Endothelial cell of umbilical vein (primary cell): ENCODE data around the gene CARNS1. TPM values are rescaled to one million over a fixed set of nuclear protein-coding genes. Genes with fewer than 3 reads are reported as not detected.

Source experiments
- BruUV-seq: library from RNA; stranded (reverse); fragments of 400-500 nt; replicated peaks from 2 replicates; lab custom pipeline; 2021; lab: Mats Ljungman, UMichigan
- CTCF ChIA-PET: fragments of 300-600, 350-600 bp; sonication (Branson Sonifier 250); formaldehyde crosslinking; loops from one replicate; lab custom pipeline; 2021; ENCODE audit warnings: antibody characterized with exemption, inconsistent platforms; lab: Charles Lee
- POLR2A ChIA-PET: fragments of 300-600, 350-600 bp; sonication (Branson Sonifier 250); formaldehyde crosslinking; loops from one replicate; lab custom pipeline; 2021; ENCODE audit warnings: antibody characterized with exemption, inconsistent platforms; lab: Charles Lee
- DNase-seq: peaks from one replicate; pipeline ENCODE4 v3.0.0-alpha.2; 2011; ENCODE audit warnings: low read depth, low spot score
- FAIRE-seq: peaks from 2 replicates; lab custom pipeline; 2011; peaks lifted over from hg19 to GRCh38; lab: Jason Lieb, UNC
- H2AFZ ChIP-seq: 2 replicates; pipeline ENCODE4 v1.6.0; 2012; ENCODE audit warnings: low read depth, low read length, control low read depth, inconsistent platforms
- H3K27ac ChIP-seq: 2 replicates; pipeline ENCODE4 v1.5.1; 2011; ENCODE audit warnings: low read depth, mild to moderate bottlenecking, control low read depth, low read length, moderate library complexity; ENCODE audit not compliant: insufficient read depth
- H3K27me3 ChIP-seq, 2 experiments: 2 replicates each; pipeline versions ENCODE4 v1.6.0 to v1.6.1; 2011; ENCODE audit warnings: low read length in 2 of 2, mixed read lengths in 1 of 2; ENCODE audit not compliant: control insufficient read depth in 2 of 2, insufficient read depth in 2 of 2
- H3K36me3 ChIP-seq, 2 experiments: 2 replicates in 1 of 2; 3 replicates in 1 of 2; pipeline ENCODE4 v1.5.1; 2011; ENCODE audit warnings: low read length in 2 of 2, mild to moderate bottlenecking in 1 of 2, moderate library complexity in 1 of 2; ENCODE audit not compliant: control insufficient read depth in 2 of 2, insufficient read depth in 2 of 2; ENCODE audit errors: extremely low read depth in 1 of 2
- H3K4me1 ChIP-seq: 3 replicates; pipeline ENCODE4 v1.5.1; 2011; ENCODE audit warnings: mild to moderate bottlenecking, low read length; ENCODE audit not compliant: control insufficient read depth, insufficient read depth; ENCODE audit errors: extremely low read depth
- H3K4me2 ChIP-seq: 2 replicates; pipeline ENCODE4 v1.6.1; 2011; ENCODE audit warnings: low read length, control low read depth, mixed read lengths; ENCODE audit not compliant: insufficient read depth
- H3K4me3 ChIP-seq, 3 experiments: fragments of 200-600 bp in 1 of 3; sonication (generic), shearing (Covaris generic) in 1 of 3; replicated peaks in 1 of 3; 2 replicates each; pipeline ENCODE4 v1.5.1; 2011 to 2016; ENCODE audit warnings: control low read depth in 3 of 3, low read length in 3 of 3, mild to moderate bottlenecking in 2 of 3, inconsistent platforms in 1 of 3, low read depth in 1 of 3, moderate library complexity in 1 of 3; ENCODE audit not compliant: insufficient read depth in 1 of 3
- H3K79me2 ChIP-seq: 2 replicates; pipeline ENCODE4 v1.6.0; 2012; ENCODE audit warnings: low read length, inconsistent platforms; ENCODE audit not compliant: control insufficient read depth, insufficient read depth
- H3K9ac ChIP-seq: replicated peaks from 2 replicates; pipeline ENCODE3; 2011; ENCODE audit warnings: low read length, control low read depth; ENCODE audit not compliant: insufficient read depth; ENCODE audit errors: extremely low read depth
- H3K9me1 ChIP-seq: replicated peaks from 3 replicates; pipeline ENCODE4 v1.6.0; 2011; ENCODE audit warnings: mild to moderate bottlenecking, low read length; ENCODE audit not compliant: control insufficient read depth, insufficient read depth; ENCODE audit errors: extremely low read depth
- H3K9me3 ChIP-seq: replicated peaks from 2 replicates; pipeline ENCODE4 v1.5.1; 2012; ENCODE audit warnings: low read length, inconsistent platforms; ENCODE audit not compliant: control insufficient read depth, insufficient read depth
- H4K20me1 ChIP-seq: replicated peaks from 2 replicates; pipeline ENCODE3; 2011; ENCODE audit warnings: mild to moderate bottlenecking, low read length; ENCODE audit not compliant: control insufficient read depth, insufficient read depth; ENCODE audit errors: extremely low read depth
- EZH2 ChIP-seq: IDR thresholded peaks from 2 replicates; pipeline ENCODE4 v1.6.1; 2012; ENCODE audit warnings: borderline replicate concordance, low read depth, mild to moderate bottlenecking, moderate library complexity, low read length, inconsistent platforms; ENCODE audit not compliant: severe bottlenecking
- FOS ChIP-seq: IDR thresholded peaks from 2 replicates; pipeline ENCODE4 v1.6.1; 2011; ENCODE audit warnings: mild to moderate bottlenecking, low read length, moderate library complexity, borderline replicate concordance; ENCODE audit not compliant: insufficient read depth
- GATA2 ChIP-seq: IDR thresholded peaks from 2 replicates; pipeline ENCODE4 v1.7.0; 2011; ENCODE audit warnings: low read depth, mild to moderate bottlenecking, moderate library complexity, mixed read lengths, low read length; ENCODE audit not compliant: insufficient read length, insufficient read depth
- JUN ChIP-seq: IDR thresholded peaks from 2 replicates; pipeline ENCODE4 v1.6.1; 2011; ENCODE audit warnings: borderline replicate concordance, low read depth; ENCODE audit not compliant: insufficient read length, insufficient read depth
- MYC ChIP-seq: IDR thresholded peaks from one replicate; pipeline ENCODE4 v1.6.1; 2011; ENCODE audit warnings: mild to moderate bottlenecking, low read depth, low read length
- POLR2A ChIP-seq: IDR thresholded peaks from 2 replicates; pipeline ENCODE4 v1.6.1; 2012; ENCODE audit warnings: low read depth, mild to moderate bottlenecking, control low read depth, low read length
- POLR2AphosphoS5 ChIP-seq: IDR thresholded peaks from 2 replicates; pipeline ENCODE4 v1.6.1; 2012; ENCODE audit warnings: low read depth, mild to moderate bottlenecking, control low read depth, low read length, moderate library complexity; ENCODE audit not compliant: insufficient read depth
- dilution Hi-C: fragments of 300-500 bp; cut with MboI; formaldehyde crosslinking; loops from one replicate; pipeline ENCODE4 v1.15.0; 2019; ENCODE audit warnings: low sequenced_read_pairs; ENCODE audit not compliant: extremely low pct_ligation_motif_present
- intact Hi-C: fragments of 100-400 bp; cut with micrococcal nuclease; formaldehyde crosslinking; loops from one replicate; pipeline ENCODE4 v1.10.0; 2022
- polyA plus RNA-seq, 4 experiments: library from polyadenylated mRNA; depleted of rRNA in 3 of 4; stranded (reverse) in 3 of 4; unstranded in 1 of 4; fragments of >200 nt; gene quantifications; 2 replicates each; pipeline versions ENCODE4 v1.2.1 to v1.2.3, GENCODE V29; 2011 to 2012; ENCODE audit warnings: missing spikeins in 1 of 4
- total RNA-seq: library from RNA; stranded (reverse); gene quantifications from 2 replicates; pipeline ENCODE4 v1.2.3, GENCODE V29; 2021
- TF ChIP-seq, protein P1 (sequence below): IDR thresholded peaks from 2 replicates; pipeline ENCODE4 v1.6.1; 2011; ENCODE audit not compliant: insufficient read depth, insufficient read length
- TF ChIP-seq, protein P2 (sequence below), 2 donors: IDR thresholded peaks; 1 replicate in 1 of 2; 2 replicates in 1 of 2; pipeline ENCODE4 v1.5.1; 2011; ENCODE audit warnings: low read length in 2 of 2, mild to moderate bottlenecking in 2 of 2, moderate library complexity in 2 of 2, control low read depth in 1 of 2, inconsistent platforms in 1 of 2, low read depth in 1 of 2; ENCODE audit not compliant: insufficient read depth in 1 of 2; ENCODE audit errors: extremely low read depth in 1 of 2

Gene CARNS1
- total and polyA plus RNA-seq, 2 donors (not counting 3 experiments of a cell fraction or from before 2014, with no cell fraction given) = 0.14 to 0.35 TPM

DNA sequence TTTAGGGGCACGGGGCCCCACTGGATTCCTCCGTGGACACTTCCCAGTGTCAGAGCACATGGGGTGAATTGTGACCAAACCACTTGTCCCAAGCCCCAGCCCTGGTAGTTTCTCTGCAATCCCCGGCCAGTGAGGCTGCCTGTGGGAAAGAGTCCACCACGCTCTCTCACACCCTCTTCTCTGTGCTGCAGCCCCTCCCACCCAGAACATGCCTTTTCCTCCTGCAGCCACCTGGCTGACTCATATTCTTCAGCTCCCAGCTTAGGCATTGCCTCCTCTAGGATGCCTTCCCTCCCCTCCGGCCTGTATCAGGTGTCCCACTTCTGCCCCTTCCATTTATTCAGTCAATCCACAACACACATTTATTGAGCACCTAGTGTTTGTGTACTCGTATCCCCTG, 7.4 kb downstream of the CARNS1 start:
- Histone ChIP-seq H3K36me3 (no peaks in the 10 kb centered on the region), H3K4me1 (peaks cover 4% of the 10 kb centered on the region), H3K27me3 (no peaks in the 10 kb centered on the region), H3K79me2 (no peaks in the 10 kb centered on the region), H3K27ac (no peak overlapping the region), H3K9me1 (no peaks in the 10 kb centered on the region), H3K9ac (no peak overlapping the region), H4K20me1 (no peaks in the 10 kb centered on the region), H3K4me2 (no peak overlapping the region), H3K9me3 (no peaks in the 10 kb centered on the region), H3K4me3 (no peak overlapping the region), H2AFZ (no peak overlapping the region)
- no TSS peak for BruUV-seq
- intact Hi-C loops = no loop called here
- dilution Hi-C loops = no loop called here
- DNase-seq = no peak
- TF ChIP-seq JUN = no peak
- no peak for TF ChIP-seq EZH2
- TF ChIP-seq FOS = no peak
- no peak for TF ChIP-seq GATA2
- ChIA-PET POLR2A (no interaction called here), CTCF (interaction anchor here (1.4 kb wide), 1 partner anchor 21 kb away, joined by 5 read pairs; the partner anchor contains the start of gene PPP1CA)
- no peak for FAIRE-seq

DNA sequence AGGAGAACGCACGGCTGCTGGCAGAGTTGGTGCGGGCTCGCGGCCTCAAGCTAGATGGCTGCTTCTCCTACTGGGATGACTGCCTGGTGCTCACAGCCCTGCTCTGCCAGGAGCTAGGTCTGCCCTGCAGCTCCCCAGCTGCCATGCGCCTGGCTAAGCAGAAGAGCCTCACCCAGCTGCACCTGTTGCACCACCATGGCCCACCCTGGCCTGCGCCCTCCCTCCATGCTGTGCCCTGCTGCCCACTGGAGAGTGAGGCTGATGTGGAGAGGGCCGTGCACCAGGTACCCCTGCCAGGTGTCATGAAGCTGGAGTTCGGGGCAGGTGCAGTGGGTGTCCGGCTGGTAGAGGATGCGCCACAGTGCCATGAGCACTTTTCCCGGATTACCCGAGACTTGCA, 8.0 kb downstream of the CARNS1 start:
- H3K79me2 ChIP-seq = no peaks in the 10 kb centered on the region
- no peak overlapping the region for H3K4me3 ChIP-seq
- H3K9ac ChIP-seq = no peak overlapping the region
- no peaks in the 10 kb centered on the region for H3K36me3 ChIP-seq
- H3K9me1 ChIP-seq = no peaks in the 10 kb centered on the region
- H3K27ac ChIP-seq = no peak overlapping the region
- H3K9me3 ChIP-seq = no peaks in the 10 kb centered on the region
- POLR2A ChIA-PET = no interaction called here
- H2AFZ ChIP-seq = no peak overlapping the region
- H3K27me3 ChIP-seq = no peaks in the 10 kb centered on the region
- H3K4me2 ChIP-seq = no peak overlapping the region
- dilution Hi-C loops = no loop called here
- CTCF ChIA-PET = interaction anchor here (1.4 kb wide), 1 partner anchor 22 kb away, joined by 5 read pairs; the partner anchor contains the start of gene PPP1CA
- TF ChIP-seq POLR2A (no peak), MYC (no peak), POLR2AphosphoS5 (no peak), FOS (no peak), JUN (no peak), EZH2 (no peak), GATA2 (no peak)
- TF ChIP-seq, protein P1, sequence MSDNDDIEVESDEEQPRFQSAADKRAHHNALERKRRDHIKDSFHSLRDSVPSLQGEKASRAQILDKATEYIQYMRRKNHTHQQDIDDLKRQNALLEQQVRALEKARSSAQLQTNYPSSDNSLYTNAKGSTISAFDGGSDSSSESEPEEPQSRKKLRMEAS = no peak
- TF ChIP-seq, protein P2, sequence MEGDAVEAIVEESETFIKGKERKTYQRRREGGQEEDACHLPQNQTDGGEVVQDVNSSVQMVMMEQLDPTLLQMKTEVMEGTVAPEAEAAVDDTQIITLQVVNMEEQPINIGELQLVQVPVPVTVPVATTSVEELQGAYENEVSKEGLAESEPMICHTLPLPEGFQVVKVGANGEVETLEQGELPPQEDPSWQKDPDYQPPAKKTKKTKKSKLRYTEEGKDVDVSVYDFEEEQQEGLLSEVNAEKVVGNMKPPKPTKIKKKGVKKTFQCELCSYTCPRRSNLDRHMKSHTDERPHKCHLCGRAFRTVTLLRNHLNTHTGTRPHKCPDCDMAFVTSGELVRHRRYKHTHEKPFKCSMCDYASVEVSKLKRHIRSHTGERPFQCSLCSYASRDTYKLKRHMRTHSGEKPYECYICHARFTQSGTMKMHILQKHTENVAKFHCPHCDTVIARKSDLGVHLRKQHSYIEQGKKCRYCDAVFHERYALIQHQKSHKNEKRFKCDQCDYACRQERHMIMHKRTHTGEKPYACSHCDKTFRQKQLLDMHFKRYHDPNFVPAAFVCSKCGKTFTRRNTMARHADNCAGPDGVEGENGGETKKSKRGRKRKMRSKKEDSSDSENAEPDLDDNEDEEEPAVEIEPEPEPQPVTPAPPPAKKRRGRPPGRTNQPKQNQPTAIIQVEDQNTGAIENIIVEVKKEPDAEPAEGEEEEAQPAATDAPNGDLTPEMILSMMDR (IDR thresholded peaks at IDR 0.05; ENCODE audit: extremely low read depth in 1 of 2, insufficient read depth in 1 of 2, low read depth in 1 of 2, low read length in 2 of 2) = no peak
- DNase-seq (no peak), FAIRE-seq (no peak)
- intact Hi-C loops = no loop called here
- peaks cover 4% of the 10 kb centered on the region for H3K4me1 ChIP-seq
- BruUV-seq = no TSS peak
- no peaks in the 10 kb centered on the region for H4K20me1 ChIP-seq
